Skin epidermis (tissue), 12 donors: ENCODE results near the gene SREBF2.
A peak's percentile ranks its signal among the peaks of the same experiment; 100 is the strongest.

Experiments used
- H3K27ac ChIP-seq, 21 experiments: fragments of 200-600 bp; sonication (generic) in 11 of 21; one replicate each; pipeline ENCODE4 v1.5.0; 2020; ENCODE audit warnings: mild to moderate bottlenecking in 3 of 21, inconsistent platforms in 2 of 21, moderate library complexity in 2 of 21
- H3K4me3 ChIP-seq, 7 experiments: fragments of 200-600 bp; sonication (generic) in 2 of 7; one replicate each; pipeline ENCODE4 v1.5.0; 2020; ENCODE audit warnings: inconsistent platforms in 2 of 7, mild to moderate bottlenecking in 2 of 7, moderate library complexity in 1 of 7

Gene SREBF2

GRCh38 chr22:41832553-41833368 is at the start of gene SREBF2:
Gene SREBF2 (plus strand): TSS chr22:41833105. CDS start chr22:41833271, 166 bp downstream.
- peak within 1 kb of the TSS; percentile 66 to 99 (median 96) for H3K27ac ChIP-seq
- peak within 1 kb of the TSS; percentile 70 to 100 (median 80) for H3K4me3 ChIP-seq

GRCh38 chr22:41787331-41787730 is 45.6 kb upstream of the SREBF2 start:
- Histone ChIP-seq H3K27ac (no peak overlapping the region), H3K4me3 (no peak overlapping the region)

- H3K27ac ChIP-seq: no peak overlapping the region
- no peak overlapping the region for H3K4me3 ChIP-seq
Measured at GRCh38 chr22:41793871-41794270, 39.0 kb upstream of the SREBF2 start.

- H3K4me3 ChIP-seq: no peak overlapping the region
- peak overlapping the region in 2 of 21 experiments; percentile 83 to 87 for H3K27ac ChIP-seq
Measured at GRCh38 chr22:41798736-41799135, 34.2 kb upstream of the SREBF2 start.

- Histone ChIP-seq H3K27ac (peak overlapping the region; percentile 57 to 92 (median 87)), H3K4me3 (peak overlapping the region; percentile 59 to 92 (median 71))
Measured at GRCh38 chr22:41799486-41800347, 33.2 kb upstream of the SREBF2 start.

GRCh38 chr22:41800348-41801146 is 32.4 kb upstream of the SREBF2 start, which contains the start of gene CCDC134:
Gene CCDC134 (plus strand): TSS chr22:41800679. CDS start chr22:41808891, 8,212 bp downstream.
- H3K4me3 ChIP-seq: peak within 1 kb of the TSS; percentile 59 to 92 (median 71)
- peak within 1 kb of the TSS; percentile 57 to 92 (median 87) for H3K27ac ChIP-seq

- H3K27ac ChIP-seq: peak overlapping the region in 20 of 21 experiments; percentile 70 to 92 (median 87)
- peak overlapping the region; percentile 59 to 92 (median 71) for H3K4me3 ChIP-seq
Measured at GRCh38 chr22:41801147-41801819, 31.6 kb upstream of the SREBF2 start.

- H3K27ac ChIP-seq: peak overlapping the region in 2 of 21 experiments; percentile 83 to 87
- peak overlapping the region in 1 of 7 experiments; percentile 69 for H3K4me3 ChIP-seq
Measured at GRCh38 chr22:41801886-41802285, 31.0 kb upstream of the SREBF2 start.

- H3K4me3 ChIP-seq: no peak overlapping the region
- H3K27ac ChIP-seq: no peak overlapping the region
Measured at GRCh38 chr22:41805639-41806038, 27.3 kb upstream of the SREBF2 start.

- H3K4me3 ChIP-seq: no peak overlapping the region
- no peak overlapping the region for H3K27ac ChIP-seq
Measured at GRCh38 chr22:41808400-41808799, 24.5 kb upstream of the SREBF2 start.

- Histone ChIP-seq H3K4me3 (no peak overlapping the region), H3K27ac (no peak overlapping the region)
Measured at GRCh38 chr22:41810022-41810421, 22.9 kb upstream of the SREBF2 start.

- Histone ChIP-seq H3K27ac (no peak overlapping the region), H3K4me3 (no peak overlapping the region)
Measured at GRCh38 chr22:41812805-41813545, 19.9 kb upstream of the SREBF2 start.

- H3K27ac ChIP-seq: no peak overlapping the region
- H3K4me3 ChIP-seq: no peak overlapping the region
Measured at GRCh38 chr22:41813726-41814410, 19.0 kb upstream of the SREBF2 start.

- H3K27ac ChIP-seq: no peak overlapping the region
- H3K4me3 ChIP-seq: no peak overlapping the region
Measured at GRCh38 chr22:41815716-41816115, 17.2 kb upstream of the SREBF2 start.

- Histone ChIP-seq H3K4me3 (no peak overlapping the region), H3K27ac (no peak overlapping the region)
Measured at GRCh38 chr22:41816241-41816640, 16.7 kb upstream of the SREBF2 start.

- no peak overlapping the region for H3K27ac ChIP-seq
Measured at GRCh38 chr22:41816871-41817270, 16.0 kb upstream of the SREBF2 start.

GRCh38 chr22:41818011-41818410 is 14.9 kb upstream of the SREBF2 start:
- Histone ChIP-seq H3K4me3 (no peak overlapping the region), H3K27ac (no peak overlapping the region)

More at GRCh38 chr22:41816871-41817270, 16.0 kb upstream of the SREBF2 start:
- H3K4me3 ChIP-seq: no peak overlapping the region

- Histone ChIP-seq H3K4me3 (no peak overlapping the region), H3K27ac (no peak overlapping the region)
Measured at GRCh38 chr22:41818596-41818995, 14.3 kb upstream of the SREBF2 start.
